Measurements from ENCODE around the gene CHRND. TPM values are rescaled to one million over a fixed set of nuclear protein-coding genes. Genes with fewer than 3 reads are reported as not detected.
A peak's percentile ranks its signal among the peaks of the same experiment; 100 is the strongest.

CHRND gene
- total RNA-seq, 2 experiments from 2014 or later, result not detected

DNA sequence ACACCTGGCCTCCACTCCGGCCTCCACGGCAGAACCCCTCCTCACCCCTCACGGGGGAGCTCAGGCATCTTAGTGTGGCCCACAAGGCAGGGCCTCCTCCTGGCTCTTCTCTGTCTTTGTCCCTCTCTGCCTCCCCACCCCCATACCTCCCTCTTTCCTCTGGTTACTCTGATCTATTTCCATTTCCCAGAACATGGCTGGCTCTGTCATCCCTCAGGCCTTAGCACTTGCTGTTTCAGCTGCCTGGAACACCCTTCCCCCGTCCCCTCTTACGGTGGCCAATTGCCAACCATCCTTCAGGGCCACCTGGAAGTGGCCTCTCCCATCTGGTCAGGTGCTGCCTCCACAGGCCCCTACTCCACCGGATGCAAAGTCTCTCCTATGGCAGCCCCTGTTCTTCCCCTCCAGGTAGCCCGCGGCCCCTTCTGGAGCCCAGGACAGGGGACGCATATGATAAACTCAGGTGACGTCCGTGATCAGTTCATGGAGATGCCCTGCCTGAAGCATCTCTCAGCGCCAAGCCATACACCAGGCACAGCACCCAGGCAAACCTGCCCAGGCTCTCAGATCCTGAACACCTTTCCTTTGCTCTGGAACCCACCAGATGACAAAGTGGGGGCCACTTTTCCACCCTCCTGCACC lies 34.7 kb upstream of the CHRND start:
- no peak for DNase-seq
- H3K36me3 Mint-ChIP-seq, result no peaks in the 10 kb centered on the region
- POLR2A ChIA-PET, result no interaction called here
- H3K9me3 Mint-ChIP-seq, result no peaks in the 10 kb centered on the region
- CTCF ChIA-PET, result no interaction called here
- peaks cover 32% of the 10 kb centered on the region for H3K27me3 Mint-ChIP-seq
- H3K4me3 Mint-ChIP-seq, result no peak overlapping the region
- H3K4me1 Mint-ChIP-seq (ENCODE audit: low read depth), result peaks cover 4% of the 10 kb centered on the region
- H3K27ac Mint-ChIP-seq, result no peak overlapping the region
- intact Hi-C loops (cut with micrococcal nuclease), result no loop called here

DNA sequence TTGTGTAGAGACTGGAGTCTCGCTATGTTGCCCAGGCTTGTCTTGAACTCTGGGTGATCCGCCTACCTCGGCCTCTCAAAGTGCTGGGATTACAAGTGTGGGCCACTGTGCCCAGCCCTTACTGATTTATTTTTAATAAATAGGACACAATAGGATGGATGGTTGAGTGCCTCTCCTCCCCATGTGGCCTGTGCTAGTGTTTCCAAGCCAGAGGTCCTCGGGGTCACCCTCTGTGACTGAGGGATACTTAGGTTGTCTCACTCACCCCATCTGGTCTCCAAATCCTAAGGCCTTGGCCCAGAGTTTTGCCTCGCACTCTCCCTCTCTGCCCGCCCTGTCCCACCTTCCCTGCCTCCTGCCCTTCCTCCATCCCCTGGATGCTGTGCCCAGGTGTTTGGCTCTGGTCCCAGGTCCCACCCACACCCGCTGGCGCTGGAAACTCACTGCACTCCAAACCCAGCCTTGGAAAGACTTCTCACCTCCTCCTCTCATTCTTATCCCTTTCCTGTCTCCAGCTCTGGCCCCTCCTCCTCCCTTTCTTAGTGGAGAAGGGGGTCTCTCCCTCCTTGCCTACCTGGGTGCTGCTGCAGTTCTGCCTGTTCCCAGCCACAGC lies 33.6 kb upstream of the CHRND start:
- no peaks in the 10 kb centered on the region for H3K36me3 Mint-ChIP-seq
- POLR2A ChIA-PET, result no interaction called here
- DNase-seq, result no peak
- H3K27ac Mint-ChIP-seq, result no peak overlapping the region
- intact Hi-C loops (cut with micrococcal nuclease), result no loop called here
- peaks cover 26% of the 10 kb centered on the region for H3K27me3 Mint-ChIP-seq
- no peaks in the 10 kb centered on the region for H3K4me1 Mint-ChIP-seq (ENCODE audit: low read depth)
- no peak overlapping the region for H3K4me3 Mint-ChIP-seq
- H3K9me3 Mint-ChIP-seq, result no peaks in the 10 kb centered on the region
- CTCF ChIA-PET, result no interaction called here

DNA sequence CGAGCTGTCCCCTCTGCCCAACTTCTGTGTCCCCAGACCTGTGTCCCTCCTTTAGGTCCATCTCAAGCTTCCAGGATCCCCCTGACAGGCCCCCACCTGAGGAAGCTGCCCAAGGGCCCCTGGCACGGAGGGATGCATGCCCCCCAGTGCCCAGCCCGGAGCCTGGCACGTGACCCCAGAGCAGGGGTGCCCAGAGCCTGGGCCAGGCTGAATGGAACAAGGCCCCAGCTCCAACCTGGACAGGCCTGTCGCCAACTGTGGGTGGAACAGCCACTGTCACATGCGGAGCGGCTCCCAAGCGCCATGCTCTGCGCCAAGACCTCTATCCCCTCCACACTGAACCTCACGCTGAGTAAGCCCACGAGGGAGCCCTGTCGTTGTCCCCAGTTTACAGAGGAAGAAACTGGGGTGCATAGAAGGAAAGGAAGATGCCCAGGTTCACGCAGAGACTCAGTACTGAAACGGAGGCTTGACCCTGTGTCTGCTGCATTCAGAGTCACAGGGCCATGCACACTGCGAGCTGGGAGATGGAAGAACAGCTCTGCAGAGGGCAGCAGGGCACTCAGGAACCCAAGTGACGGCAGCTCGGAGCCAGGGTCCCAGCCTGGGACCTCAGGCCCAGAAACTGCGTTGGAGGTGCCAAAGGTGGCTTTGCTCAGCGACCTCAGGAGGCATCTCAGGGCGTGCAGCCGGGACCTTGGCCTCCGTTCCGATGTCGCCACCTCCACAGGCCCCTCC lies 32.8 kb upstream of the CHRND start:
- H3K4me3 Mint-ChIP-seq, result no peak overlapping the region
- no peak overlapping the region for H3K27ac Mint-ChIP-seq
- intact Hi-C loops (cut with micrococcal nuclease), result no loop called here
- CTCF ChIA-PET, result no interaction called here
- no peak for DNase-seq
- no peaks in the 10 kb centered on the region for H3K36me3 Mint-ChIP-seq
- no peaks in the 10 kb centered on the region for H3K4me1 Mint-ChIP-seq (ENCODE audit: low read depth)
- H3K9me3 Mint-ChIP-seq, result no peaks in the 10 kb centered on the region
- POLR2A ChIA-PET, result no interaction called here
- H3K27me3 Mint-ChIP-seq, result peaks cover 24% of the 10 kb centered on the region

DNA sequence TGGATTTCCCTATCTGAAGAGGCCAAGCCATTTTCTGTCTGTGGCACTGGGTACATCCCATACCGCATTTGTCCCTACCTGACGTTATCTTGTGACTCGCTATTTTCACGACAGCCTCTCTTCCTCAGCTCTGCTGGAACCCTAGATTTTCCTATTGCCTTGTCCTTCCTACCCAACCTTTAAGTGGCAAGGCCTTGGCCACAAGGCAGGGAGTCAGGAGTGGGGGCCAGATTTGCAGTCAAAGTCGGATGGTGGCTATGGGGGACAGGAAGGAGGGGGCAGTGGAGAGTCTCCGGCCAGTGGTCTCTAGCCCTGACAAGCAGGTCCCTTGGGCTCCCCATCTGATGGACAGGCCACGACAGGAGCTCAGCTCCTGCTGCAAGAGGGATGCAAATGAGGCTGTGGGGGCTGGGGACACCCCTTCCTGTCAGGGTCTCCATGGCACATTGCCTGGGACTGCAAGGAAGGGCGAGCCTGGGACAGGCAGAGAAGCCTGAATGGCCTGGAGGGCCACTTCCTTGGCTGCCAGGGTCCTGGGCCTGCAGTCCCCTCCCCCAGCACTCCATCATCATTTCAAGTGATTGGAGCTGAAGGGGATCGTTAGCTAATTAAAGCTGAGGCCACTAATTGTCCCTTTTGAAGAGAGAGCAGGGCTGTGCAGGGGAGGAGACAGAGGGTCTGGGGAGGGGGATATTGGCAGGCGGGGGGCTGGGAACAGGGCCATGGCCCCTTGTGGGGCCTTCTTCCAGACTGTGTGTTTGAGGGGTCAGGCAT lies 32.1 kb upstream of the CHRND start:
- CTCF ChIA-PET, result no interaction called here
- H3K36me3 Mint-ChIP-seq, result no peaks in the 10 kb centered on the region
- intact Hi-C loops (cut with micrococcal nuclease), result no loop called here

DNA sequence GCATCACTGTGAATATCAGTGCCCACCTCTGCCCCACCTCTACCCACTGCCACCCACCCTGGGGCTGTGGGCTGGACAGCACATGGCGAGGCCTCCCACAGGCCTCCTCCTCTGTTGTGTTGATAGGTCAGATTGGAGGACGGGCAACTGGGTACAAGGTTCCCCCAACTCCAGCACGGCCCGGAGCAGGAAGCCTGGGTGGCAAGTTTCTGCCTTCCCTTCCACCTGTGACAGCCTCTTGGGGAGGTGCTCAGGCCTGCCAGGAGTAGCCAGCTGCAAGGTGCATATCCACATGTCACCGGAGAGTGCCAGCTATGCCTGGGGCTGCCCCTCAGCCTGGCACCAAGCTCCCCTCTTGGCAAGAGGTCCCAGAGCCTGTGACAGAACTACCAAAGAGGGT lies 31.4 kb upstream of the CHRND start:
- Mint-ChIP-seq H3K27me3 (peaks cover 10% of the 10 kb centered on the region), H3K4me1 (ENCODE audit: low read depth) (no peaks in the 10 kb centered on the region), H3K27ac (no peak overlapping the region), H3K36me3 (no peaks in the 10 kb centered on the region), H3K4me3 (no peak overlapping the region), H3K9me3 (no peaks in the 10 kb centered on the region)
- DNase-seq, result no peak
- CTCF ChIA-PET, result no interaction called here
- POLR2A ChIA-PET, result no interaction called here
- intact Hi-C loops (cut with micrococcal nuclease), result no loop called here

More for the DNA sequence above, 32.1 kb upstream of the CHRND start:
- no peak for DNase-seq
- no peak overlapping the region for H3K4me3 Mint-ChIP-seq
- POLR2A ChIA-PET, result no interaction called here
- H3K27ac Mint-ChIP-seq, result no peak overlapping the region
- no peaks in the 10 kb centered on the region for H3K9me3 Mint-ChIP-seq
- peaks cover 16% of the 10 kb centered on the region for H3K27me3 Mint-ChIP-seq
- no peaks in the 10 kb centered on the region for H3K4me1 Mint-ChIP-seq (ENCODE audit: low read depth)

DNA sequence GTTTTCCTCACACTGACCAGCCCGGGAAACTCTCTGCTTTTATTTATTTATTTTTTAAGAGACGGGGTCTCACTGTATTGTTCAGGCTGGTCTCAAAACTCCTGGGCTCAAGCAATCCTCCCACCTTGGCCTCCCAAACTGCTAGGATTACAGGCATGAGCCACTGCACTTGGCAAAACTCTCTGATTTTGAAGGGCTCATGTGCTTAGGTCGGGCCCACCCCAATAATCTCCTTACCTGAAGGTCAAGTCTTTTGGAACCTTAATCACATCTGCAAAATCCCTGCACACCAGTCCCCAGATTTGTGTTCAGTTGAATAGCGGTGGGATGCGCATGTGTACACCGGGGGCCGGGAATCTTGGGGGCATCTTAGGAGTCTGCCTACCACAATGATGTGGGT lies 30.7 kb upstream of the CHRND start:
- no peaks in the 10 kb centered on the region for H3K36me3 Mint-ChIP-seq

DNA sequence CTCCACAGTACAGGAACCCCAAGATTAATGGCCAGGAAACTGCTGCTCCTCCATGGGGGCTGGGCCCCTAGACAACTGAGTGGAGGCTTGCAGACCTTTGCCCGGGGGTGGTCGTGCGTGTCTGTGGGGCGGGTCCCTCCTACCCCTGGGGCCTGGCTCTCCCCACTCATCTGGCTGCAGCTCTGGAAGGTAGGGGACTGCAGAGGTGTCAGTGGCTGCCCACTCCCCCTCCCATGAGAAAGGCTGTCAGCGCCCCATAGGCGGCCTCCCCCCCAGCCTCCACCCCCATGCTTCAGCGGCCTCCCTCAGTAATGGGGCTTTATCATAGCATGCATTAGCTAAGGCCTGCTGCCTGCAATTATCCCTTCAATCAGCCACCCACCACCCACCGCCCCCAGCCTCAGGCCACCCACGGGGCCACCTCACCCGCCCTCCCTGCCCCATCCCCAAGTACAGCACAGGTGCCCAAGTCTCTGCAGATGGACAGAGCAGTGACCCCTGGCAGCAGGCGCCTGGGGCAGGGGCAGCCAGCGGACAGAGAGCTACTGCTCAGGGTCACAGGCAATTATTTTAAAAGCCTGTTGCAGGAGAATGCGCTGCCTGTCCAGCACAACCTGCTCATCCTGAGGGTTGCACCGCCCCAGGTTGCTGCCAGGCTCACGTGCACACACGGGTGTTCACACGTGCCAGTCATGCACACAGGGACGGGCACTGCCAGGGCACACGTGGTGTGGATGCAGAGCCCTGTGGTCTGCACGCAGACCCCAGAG lies 29.3 kb upstream of the CHRND start:
- Mint-ChIP-seq H3K36me3 (no peaks in the 10 kb centered on the region), H3K4me1 (ENCODE audit: low read depth) (no peaks in the 10 kb centered on the region), H3K27me3 (peaks cover 13% of the 10 kb centered on the region), H3K9me3 (no peaks in the 10 kb centered on the region), H3K4me3 (no peak overlapping the region), H3K27ac (no peak overlapping the region)
- ChIA-PET CTCF (no interaction called here), POLR2A (no interaction called here)
- DNase-seq, result no peak
- intact Hi-C loops (cut with micrococcal nuclease), result no loop called here

More for the DNA sequence above, 30.7 kb upstream of the CHRND start:
- Mint-ChIP-seq H3K27ac (no peak overlapping the region), H3K4me1 (ENCODE audit: low read depth) (no peaks in the 10 kb centered on the region), H3K9me3 (no peaks in the 10 kb centered on the region), H3K27me3 (peaks cover 11% of the 10 kb centered on the region), H3K4me3 (no peak overlapping the region)
- ChIA-PET CTCF (no interaction called here), POLR2A (no interaction called here)
- intact Hi-C loops (cut with micrococcal nuclease), result no loop called here
- no peak for DNase-seq

DNA sequence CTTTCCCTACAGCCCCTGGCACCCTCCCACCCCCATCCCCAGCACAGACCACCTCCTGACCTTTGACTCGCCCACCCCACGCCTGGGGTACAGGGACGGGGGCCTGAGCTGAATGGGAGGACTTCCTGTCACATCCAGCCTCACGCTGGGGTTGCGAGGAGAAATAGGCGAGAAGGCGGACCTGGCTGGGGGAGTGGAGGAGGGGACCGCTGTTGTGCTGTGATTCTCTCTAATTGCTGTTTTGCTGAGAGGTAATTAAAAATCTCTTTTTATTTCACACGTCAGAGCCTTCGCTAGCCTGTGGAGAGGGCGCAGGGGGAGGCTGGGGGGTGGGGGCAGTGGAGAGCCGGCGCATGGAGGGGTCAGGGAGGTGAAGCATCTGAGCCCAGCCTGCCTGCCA lies 28.6 kb upstream of the CHRND start:
- intact Hi-C loops (cut with micrococcal nuclease), result no loop called here
- H3K27me3 Mint-ChIP-seq, result peaks cover 18% of the 10 kb centered on the region
- no peak for DNase-seq
- peaks cover 1% of the 10 kb centered on the region for H3K4me1 Mint-ChIP-seq (ENCODE audit: low read depth)
- no peak overlapping the region for H3K4me3 Mint-ChIP-seq
- H3K36me3 Mint-ChIP-seq, result no peaks in the 10 kb centered on the region
- H3K9me3 Mint-ChIP-seq, result no peaks in the 10 kb centered on the region
- ChIA-PET POLR2A (no interaction called here), CTCF (no interaction called here)
- H3K27ac Mint-ChIP-seq, result no peak overlapping the region

DNA sequence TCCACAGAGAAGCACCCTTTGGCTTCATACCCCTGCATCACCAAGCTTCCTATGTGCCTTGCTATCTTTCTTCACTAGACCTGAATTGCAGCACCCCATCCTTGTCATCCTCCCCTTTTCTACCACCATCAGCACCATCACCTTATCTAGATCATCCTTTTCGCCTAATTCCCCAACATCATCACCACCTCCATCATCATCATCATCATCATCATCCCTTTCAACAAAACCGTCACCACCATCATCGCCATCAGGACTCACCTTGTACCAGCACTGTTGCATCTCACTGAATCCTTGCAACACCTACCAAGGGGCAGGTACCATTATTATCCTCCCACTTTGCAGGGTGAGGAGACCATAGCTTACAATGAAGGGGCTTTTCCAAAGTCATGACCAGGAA lies 27.5 kb upstream of the CHRND start:
- H3K27me3 Mint-ChIP-seq, result peaks cover 21% of the 10 kb centered on the region
- peaks cover 5% of the 10 kb centered on the region for H3K4me1 Mint-ChIP-seq (ENCODE audit: low read depth)
- intact Hi-C loops (cut with micrococcal nuclease), result no loop called here
- ChIA-PET CTCF (no interaction called here), POLR2A (no interaction called here)
- DNase-seq, result no peak
- H3K4me3 Mint-ChIP-seq, result no peak overlapping the region
- no peak overlapping the region for H3K27ac Mint-ChIP-seq
- H3K9me3 Mint-ChIP-seq, result no peaks in the 10 kb centered on the region
- no peaks in the 10 kb centered on the region for H3K36me3 Mint-ChIP-seq

DNA sequence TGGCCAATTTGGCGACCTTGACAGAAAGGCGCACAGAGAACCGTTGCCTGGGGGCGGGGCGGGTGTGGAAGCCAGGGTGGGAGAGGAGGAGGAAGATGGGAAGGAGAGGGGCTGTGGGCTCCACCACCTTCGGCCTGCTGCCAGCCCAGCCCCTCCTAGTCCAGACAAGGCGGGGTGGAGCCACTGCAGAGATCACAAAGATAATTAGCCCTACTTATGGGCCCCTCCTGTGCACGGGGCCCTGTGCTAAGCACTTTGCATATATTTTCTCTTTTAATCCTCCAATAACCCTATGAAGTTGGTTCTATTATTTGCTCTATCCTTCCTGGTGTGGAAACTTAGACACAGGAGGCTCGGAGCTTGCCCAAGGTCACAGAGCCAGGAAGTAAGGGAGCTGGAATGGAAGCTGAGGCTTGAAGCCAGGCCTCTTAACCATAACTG lies 24.6 kb upstream of the CHRND start:
- DNase-seq, result no peak
- CTCF ChIA-PET, result no interaction called here
- intact Hi-C loops (cut with micrococcal nuclease), result no loop called here
- H3K27ac Mint-ChIP-seq, result no peak overlapping the region
- peaks cover 7% of the 10 kb centered on the region for H3K4me1 Mint-ChIP-seq (ENCODE audit: low read depth)
- no peaks in the 10 kb centered on the region for H3K36me3 Mint-ChIP-seq
- no peaks in the 10 kb centered on the region for H3K9me3 Mint-ChIP-seq
- POLR2A ChIA-PET, result no interaction called here
- H3K27me3 Mint-ChIP-seq, result peaks cover 34% of the 10 kb centered on the region
- H3K4me3 Mint-ChIP-seq, result no peak overlapping the region

DNA sequence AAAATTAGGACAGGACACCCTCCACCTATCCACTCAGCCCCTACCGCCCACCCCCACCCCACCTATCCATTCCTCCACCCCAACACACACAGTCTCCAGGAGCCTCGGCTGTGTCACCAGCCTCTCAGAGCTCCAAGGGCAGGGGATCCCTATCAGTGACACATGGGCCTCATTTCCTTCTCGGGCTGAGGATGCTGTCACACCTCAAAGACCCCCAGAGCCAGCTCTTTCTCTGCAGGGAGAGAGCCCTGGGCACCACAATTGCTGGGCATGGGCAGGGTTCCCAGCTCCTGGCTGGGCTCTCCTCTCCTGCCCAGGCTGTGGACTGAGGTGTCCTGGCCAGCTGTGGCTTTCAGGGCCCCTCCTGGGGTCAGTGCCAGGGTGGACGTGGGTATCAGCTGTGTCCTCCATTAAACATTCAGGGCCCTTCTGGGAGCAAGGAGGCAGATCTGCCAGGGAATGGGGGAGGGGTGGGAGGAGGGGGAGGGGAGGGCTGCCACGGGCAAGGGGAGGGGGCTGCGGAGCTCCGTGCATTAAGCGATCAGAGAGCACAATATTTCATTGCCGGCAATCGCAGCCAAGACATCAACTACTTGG lies 24.1 kb upstream of the CHRND start:
- intact Hi-C loops (cut with micrococcal nuclease), result no loop called here
- POLR2A ChIA-PET, result no interaction called here
- no peak overlapping the region for H3K27ac Mint-ChIP-seq

DNA sequence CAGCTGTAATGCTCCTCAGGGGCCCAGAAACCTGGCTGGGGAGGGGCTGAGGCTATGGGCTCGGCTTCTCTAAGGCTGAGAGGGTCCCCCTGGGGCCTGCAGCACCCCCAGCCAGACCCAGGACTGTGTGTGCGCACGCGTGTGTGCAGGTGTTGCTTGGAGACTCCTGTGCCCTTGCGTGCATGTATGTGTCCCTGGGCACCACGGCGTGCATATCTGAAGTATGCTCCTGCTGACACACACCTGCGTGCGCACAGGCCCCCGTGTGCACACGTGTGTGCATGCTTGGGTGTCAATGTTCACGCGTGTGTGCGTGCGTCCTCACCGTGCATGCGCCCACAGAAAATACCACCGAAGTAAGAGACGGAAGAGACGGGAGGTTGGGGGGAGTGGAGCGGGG lies 23.4 kb upstream of the CHRND start:
- peak; percentile 30 for DNase-seq
- CTCF ChIA-PET, result no interaction called here
- Mint-ChIP-seq H3K27ac (no peak overlapping the region), H3K9me3 (no peaks in the 10 kb centered on the region), H3K4me3 (peak overlapping the region; percentile 55), H3K36me3 (no peaks in the 10 kb centered on the region), H3K4me1 (ENCODE audit: low read depth) (peaks cover 7% of the 10 kb centered on the region), H3K27me3 (peaks cover 34% of the 10 kb centered on the region)
- POLR2A ChIA-PET, result no interaction called here
- intact Hi-C loops (cut with micrococcal nuclease), result no loop called here

More for the DNA sequence above, 24.1 kb upstream of the CHRND start:
- Mint-ChIP-seq H3K36me3 (no peaks in the 10 kb centered on the region), H3K4me3 (no peak overlapping the region), H3K27me3 (peaks cover 34% of the 10 kb centered on the region), H3K9me3 (no peaks in the 10 kb centered on the region), H3K4me1 (ENCODE audit: low read depth) (peaks cover 7% of the 10 kb centered on the region)
- DNase-seq, result no peak
- CTCF ChIA-PET, result no interaction called here

All from activated CD4-positive, alpha-beta memory T cell treated with anti-CD3 and anti-CD28 coated beads for 36 hours (primary cell).